Activated CD8-positive, alpha-beta memory T cell treated with anti-CD3 and anti-CD28 coated beads for 1 hour (primary cell): ENCODE data around the gene PARVG.

ENCODE experiments used
- DNase-seq, 2 donors: peaks; one replicate each; pipeline ENCODE4 v3.0.0-alpha.2; 2020; ENCODE audit warnings: low read depth in 1 of 2; ENCODE audit errors: extremely low read depth in 1 of 2

PARVG gene

GRCh38 chr22:44179196-44179988, 1.3 kb upstream of the PARVG start:
- no peak for DNase-seq

GRCh38 chr22:44179989-44180705, 578 bp upstream of the PARVG start:
- no peak for DNase-seq

GRCh38 chr22:44181033-44181911, 547 bp downstream of the PARVG start:
- DNase-seq: peak; percentile 38 to 39

GRCh38 chr22:44181912-44182587, 1.3 kb downstream of the PARVG start:
- no peak for DNase-seq

- peak in 1 of 2 donors; percentile 19 for DNase-seq
Measured at GRCh38 chr22:44182588-44183286, 2.0 kb downstream of the PARVG start.

GRCh38 chr22:44183287-44183588, 2.5 kb downstream of the PARVG start:
- DNase-seq: no peak

GRCh38 chr22:44184006-44184405, 3.3 kb downstream of the PARVG start:
- DNase-seq: no peak

- no peak for DNase-seq
Measured at GRCh38 chr22:44185237-44186120, 4.8 kb downstream of the PARVG start.

GRCh38 chr22:44186121-44186510, 5.4 kb downstream of the PARVG start:
- no peak for DNase-seq

GRCh38 chr22:44186737-44187136, 6.0 kb downstream of the PARVG start:
- DNase-seq: no peak

- no peak for DNase-seq
Measured at GRCh38 chr22:44187652-44188230, 7.0 kb downstream of the PARVG start.

GRCh38 chr22:44188316-44188715, 7.6 kb downstream of the PARVG start:
- DNase-seq: no peak

GRCh38 chr22:44188986-44189630, 8.4 kb downstream of the PARVG start:
- DNase-seq: no peak

- no peak for DNase-seq
Measured at GRCh38 chr22:44190381-44190976, 9.8 kb downstream of the PARVG start.

- DNase-seq: no peak
Measured at GRCh38 chr22:44191036-44191454, 10.3 kb downstream of the PARVG start.

GRCh38 chr22:44192098-44192815, 11.5 kb downstream of the PARVG start:
- DNase-seq: peak in 1 of 2 donors; percentile 18

- DNase-seq: no peak
Measured at GRCh38 chr22:44192816-44193534, 12.2 kb downstream of the PARVG start.
